Hematopoietic multipotent progenitor cell treated with erythropoietin and hydrocortisone succinate and interleukin-3 and kit ligand, for 15 days (in vitro differentiated cells): ENCODE data around the gene CAPN13.

Source experiments
- DNase-seq: peaks from one replicate; pipeline ENCODE4 v3.0.0-alpha.2; 2015; ENCODE audit warnings: low spot score

The CAPN13 gene

GRCh38 chr2:30786923-30787685 lies 20.1 kb downstream of the CAPN13 start:
- DNase-seq, result no peak

GRCh38 chr2:30784682-30785081 lies 22.6 kb downstream of the CAPN13 start:
- no peak for DNase-seq

GRCh38 chr2:30781961-30782533 lies 25.2 kb downstream of the CAPN13 start:
- DNase-seq, result no peak

- DNase-seq, result no peak
Observed at GRCh38 chr2:30781451-30781850, 25.8 kb downstream of the CAPN13 start.

GRCh38 chr2:30780776-30781330 lies 26.4 kb downstream of the CAPN13 start:
- DNase-seq, result no peak

GRCh38 chr2:30778611-30779010 lies 28.6 kb downstream of the CAPN13 start:
- no peak for DNase-seq

GRCh38 chr2:30777661-30778505 lies 29.4 kb downstream of the CAPN13 start:
- DNase-seq, result no peak

GRCh38 chr2:30776831-30777635 lies 30.2 kb downstream of the CAPN13 start:
- DNase-seq, result no peak

GRCh38 chr2:30775833-30776232 lies 31.4 kb downstream of the CAPN13 start:
- no peak for DNase-seq

- DNase-seq, result no peak
Observed at GRCh38 chr2:30772021-30772705, 35.1 kb downstream of the CAPN13 start.

- no peak for DNase-seq
Observed at GRCh38 chr2:30770816-30771576, 36.2 kb downstream of the CAPN13 start.

- DNase-seq, result no peak
Observed at GRCh38 chr2:30769891-30770462, 37.3 kb downstream of the CAPN13 start.

GRCh38 chr2:30769481-30769780 lies 37.8 kb downstream of the CAPN13 start:
- no peak for DNase-seq

GRCh38 chr2:30768708-30769480 lies 38.4 kb downstream of the CAPN13 start:
- no peak for DNase-seq

GRCh38 chr2:30768036-30768686 lies 39.1 kb downstream of the CAPN13 start:
- DNase-seq, result no peak

GRCh38 chr2:30766666-30767065 lies 40.6 kb downstream of the CAPN13 start:
- DNase-seq, result no peak

GRCh38 chr2:30765876-30766470 lies 41.3 kb downstream of the CAPN13 start:
- no peak for DNase-seq

GRCh38 chr2:30765191-30765590 lies 42.1 kb downstream of the CAPN13 start:
- DNase-seq, result no peak
